Neural cell (in vitro differentiated cells): ENCODE data around the gene HVCN1. TPM values are rescaled to one million over a fixed set of nuclear protein-coding genes. Genes with fewer than 3 reads are reported as not detected.

Experiments used
- H2AFZ ChIP-seq: fragments of 200-600, 300-800 bp; sonication (generic), shearing (Covaris generic); 2 replicates; pipeline ENCODE4 v1.6.0; 2014; ENCODE audit warnings: low read depth, mild to moderate bottlenecking, antibody characterized with exemption, low read length, moderate library complexity
- H3F3A ChIP-seq: fragments of 200-600 bp; shearing (Covaris generic); 2 replicates; pipeline ENCODE4 v1.6.1; 2016; ENCODE audit warnings: mild to moderate bottlenecking, moderate library complexity, mixed read lengths, antibody characterized with exemption, low read length; ENCODE audit not compliant: insufficient read depth, poor library complexity, severe bottlenecking
- H3K27ac ChIP-seq: fragments of 200-600, 300-800 bp; sonication (generic), shearing (Covaris generic); 2 replicates; pipeline ENCODE4 v1.5.1; 2014; ENCODE audit warnings: mild to moderate bottlenecking, low read length, moderate library complexity
- H3K27me3 ChIP-seq: fragments of 300-800, 200-600 bp; sonication (generic), shearing (Covaris generic); 2 replicates; pipeline ENCODE4 v1.6.0; 2014; ENCODE audit warnings: mild to moderate bottlenecking, low read depth, low read length, moderate library complexity; ENCODE audit not compliant: insufficient read depth
- H3K36me3 ChIP-seq: fragments of 300-800, 200-600 bp; sonication (generic), shearing (Covaris generic); 2 replicates; pipeline ENCODE4 v1.5.1; 2014; ENCODE audit warnings: mild to moderate bottlenecking, antibody characterized with exemption, low read length, moderate library complexity; ENCODE audit not compliant: insufficient read depth
- H3K4me2 ChIP-seq: fragments of 300-800, 200-600 bp; sonication (generic), shearing (Covaris generic); 2 replicates; pipeline ENCODE4 v1.6.0; 2014; ENCODE audit warnings: mild to moderate bottlenecking, low read length
- H3K4me3 ChIP-seq: fragments of 300-800, 200-600 bp; sonication (generic), shearing (Covaris generic); 2 replicates; pipeline ENCODE4 v1.5.1; 2014; ENCODE audit warnings: mild to moderate bottlenecking, low read length, moderate library complexity
- H3K79me2 ChIP-seq: fragments of 200-600 bp; shearing (Covaris generic); replicated peaks from 2 replicates; pipeline ENCODE4 v1.6.0; 2014; ENCODE audit warnings: mild to moderate bottlenecking, low read length, moderate library complexity; ENCODE audit not compliant: insufficient read depth
- H3K9ac ChIP-seq: fragments of 300-800, 200-600 bp; sonication (generic), shearing (Covaris generic); 2 replicates; pipeline ENCODE4 v1.6.1; 2016; ENCODE audit warnings: mild to moderate bottlenecking, low read length, mixed read lengths
- H3K9me2 ChIP-seq: fragments of 200-600 bp; shearing (Covaris generic); 2 replicates; pipeline ENCODE4 v1.6.1; 2016; ENCODE audit warnings: mild to moderate bottlenecking, low read length, mixed read lengths; ENCODE audit not compliant: insufficient read depth
- H3K9me3 ChIP-seq: fragments of 200-600, 300-800 bp; sonication (generic), shearing (Covaris generic); 2 replicates; pipeline ENCODE4 v1.6.1; 2016; ENCODE audit warnings: mild to moderate bottlenecking, mixed run types, low read length, moderate library complexity, mixed read lengths
- H4K20me1 ChIP-seq: fragments of 200-600 bp; shearing (Covaris generic); 2 replicates; pipeline ENCODE4 v1.6.1; 2016; ENCODE audit warnings: mild to moderate bottlenecking, mixed run types; ENCODE audit not compliant: insufficient read depth
- CTCF ChIP-seq: fragments of 450-650 bp; IDR thresholded peaks from 2 replicates; pipeline ENCODE4 v1.5.1; 2014; ENCODE audit warnings: antibody characterized with exemption, mild to moderate bottlenecking, moderate library complexity; ENCODE audit not compliant: poor library complexity, severe bottlenecking
- EP300 ChIP-seq: fragments of 450-650 bp; conservative IDR thresholded peaks from 2 replicates; pipeline ENCODE4 v1.6.1; 2014; ENCODE audit warnings: antibody characterized with exemption, mild to moderate bottlenecking, moderate library complexity; ENCODE audit not compliant: poor library complexity, severe bottlenecking
- EZH2 ChIP-seq: fragments of 200-600, 300-800 bp; shearing (Covaris generic), sonication (generic); IDR thresholded peaks from 2 replicates; pipeline ENCODE4 v1.6.1; 2014; ENCODE audit warnings: antibody characterized with exemption, low read length, borderline replicate concordance, mild to moderate bottlenecking; ENCODE audit not compliant: insufficient read depth, poor library complexity, severe bottlenecking
- MXI1 ChIP-seq: fragments of 450-650 bp; conservative IDR thresholded peaks from 2 replicates; pipeline ENCODE4 v1.6.1; 2014; ENCODE audit warnings: antibody characterized with exemption, mild to moderate bottlenecking; ENCODE audit not compliant: poor library complexity, severe bottlenecking
- POLR2AphosphoS5 ChIP-seq: IDR thresholded peaks from 2 replicates; pipeline ENCODE4 v1.6.1; 2012
- RAD21 ChIP-seq: fragments of 450-650 bp; conservative IDR thresholded peaks from 2 replicates; pipeline ENCODE4 v1.6.1; 2014; ENCODE audit warnings: antibody characterized with exemption, mild to moderate bottlenecking, moderate library complexity
- REST ChIP-seq: IDR thresholded peaks from 2 replicates; pipeline ENCODE4 v1.6.1; 2012; ENCODE audit warnings: borderline replicate concordance
- SMC3 ChIP-seq: fragments of 450-650 bp; conservative IDR thresholded peaks from 2 replicates; pipeline ENCODE4 v1.6.1; 2014; ENCODE audit warnings: antibody characterized with exemption, mild to moderate bottlenecking, moderate library complexity; ENCODE audit not compliant: poor library complexity
- TAF1 ChIP-seq: IDR thresholded peaks from 2 replicates; pipeline ENCODE4 v1.6.1; 2012; ENCODE audit warnings: low read depth
- polyA plus RNA-seq: library from polyadenylated mRNA; depleted of rRNA; stranded (reverse); fragments of >200 nt; gene quantifications from 2 replicates; pipeline ENCODE4 v1.2.3, GENCODE V29; 2014

HVCN1 gene
- polyA plus RNA-seq, 1 donor from 2014 or later, result not detected

DNA sequence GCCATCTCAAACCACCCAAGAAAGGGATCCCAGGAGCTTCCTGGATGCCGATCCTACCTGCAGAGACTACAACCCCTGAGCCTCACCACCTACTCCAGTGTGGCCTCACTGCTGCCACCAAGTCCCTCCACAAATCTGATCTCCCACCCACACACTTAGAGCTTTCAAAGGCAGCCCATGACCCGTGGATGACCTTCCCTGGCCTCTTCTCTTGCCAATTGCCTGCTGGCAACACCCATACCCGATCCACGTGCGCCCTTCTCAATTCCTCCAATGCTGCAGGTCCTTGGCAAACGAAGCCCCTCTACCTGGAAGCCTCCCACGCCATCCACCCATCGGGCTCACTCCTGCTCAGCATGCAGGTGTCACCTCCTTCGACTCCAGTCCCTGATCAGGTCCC is 30.7 kb downstream of the HVCN1 start:
- Histone ChIP-seq H3K27me3 (no peaks in the 10 kb centered on the region), H3K9me3 (no peaks in the 10 kb centered on the region), H3F3A (no peaks in the 10 kb centered on the region), H3K4me2 (no peak overlapping the region), H3K79me2 (no peaks in the 10 kb centered on the region), H2AFZ (no peak overlapping the region), H3K36me3 (no peaks in the 10 kb centered on the region), H3K9ac (no peak overlapping the region), H4K20me1 (no peaks in the 10 kb centered on the region), H3K9me2 (no peaks in the 10 kb centered on the region), H3K27ac (no peak overlapping the region), H3K4me3 (no peak overlapping the region)
- TF ChIP-seq RAD21 (no peak), CTCF (no peak), EZH2 (no peak), EP300 (no peak), REST (no peak), MXI1 (no peak), SMC3 (no peak), TAF1 (no peak), POLR2AphosphoS5 (no peak)

DNA sequence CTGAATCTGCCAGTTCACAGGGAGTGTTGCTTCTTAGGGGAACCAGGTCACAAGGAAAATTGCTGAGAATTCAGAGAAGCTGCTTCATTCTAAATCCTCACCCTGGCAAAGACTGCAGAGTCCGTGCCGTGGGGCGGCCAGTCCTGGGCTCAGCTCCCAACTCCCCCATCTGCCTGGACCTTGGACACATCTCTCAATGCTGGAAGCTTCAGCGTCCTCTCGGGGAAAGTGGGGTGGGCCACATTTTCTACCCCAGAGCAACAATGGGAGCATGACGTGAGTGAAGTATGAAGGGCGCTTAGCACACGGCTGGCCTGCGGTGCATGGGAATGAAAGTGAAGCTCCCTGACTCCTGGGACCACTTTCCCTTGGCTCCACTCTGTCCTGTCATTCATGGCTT is 31.2 kb downstream of the HVCN1 start:
- Histone ChIP-seq H3K27ac (no peak overlapping the region), H3K4me3 (no peak overlapping the region), H3K27me3 (no peaks in the 10 kb centered on the region), H2AFZ (no peak overlapping the region), H3K36me3 (no peaks in the 10 kb centered on the region), H4K20me1 (no peaks in the 10 kb centered on the region), H3K79me2 (no peaks in the 10 kb centered on the region), H3F3A (no peaks in the 10 kb centered on the region), H3K9ac (no peak overlapping the region), H3K9me2 (no peaks in the 10 kb centered on the region), H3K4me2 (no peak overlapping the region), H3K9me3 (no peaks in the 10 kb centered on the region)
- no peak for TF ChIP-seq EP300
- no peak for TF ChIP-seq RAD21
- TF ChIP-seq SMC3, result no peak
- no peak for TF ChIP-seq MXI1
- no peak for TF ChIP-seq POLR2AphosphoS5
